HCT116 (cell line): ENCODE data around the gene FLVCR2. TPM values are rescaled to one million over a fixed set of nuclear protein-coding genes. Genes with fewer than 3 reads are reported as not detected.

Experiments used
- ATAC-seq: fragments of 200-7000 bp; cut with Tn5 transposase; 2 replicates; pipeline ENCODE4 v1.9.1; 2020; ENCODE audit warnings: mild to moderate bottlenecking, moderate library complexity
- BruUV-seq: library from RNA; stranded (reverse); fragments of 400-500 nt; replicated peaks from 2 replicates; lab custom pipeline; 2021; lab: Mats Ljungman, UMichigan
- CTCF ChIA-PET: fragments of 300-600 bp; sonication (Branson Sonifier 250); formaldehyde crosslinking; loops from one replicate; lab custom pipeline; 2021; ENCODE audit warnings: antibody characterized with exemption; lab: Charles Lee
- POLR2A ChIA-PET: fragments of 300-600, 350-600 bp; sonication (Branson Sonifier 250); formaldehyde crosslinking; loops from one replicate; lab custom pipeline; 2021; ENCODE audit warnings: antibody characterized with exemption; lab: Charles Lee
- RAD21 ChIA-PET, 2 experiments: fragments of 300-600 bp; sonication (Branson Sonifier 250); formaldehyde crosslinking; loops; one replicate each; lab custom pipeline; 2023; ENCODE audit warnings: low total read pairs in 2 of 2; ENCODE audit not compliant: uncharacterized antibody in 2 of 2, unreplicated experiment in 2 of 2, low non-redundant PET in 1 of 2; lab: Charles Lee
- DNase-seq: peaks from one replicate; pipeline ENCODE4 v3.0.0-alpha.2; 2010; ENCODE audit warnings: low read depth, low spot score
- H2AFZ ChIP-seq: fragments of 200-600 bp; shearing (Covaris generic), sonication (generic); 2 replicates; pipeline ENCODE4 v1.6.1; 2017; ENCODE audit warnings: low read depth, mixed run types, mixed read lengths, antibody characterized with exemption, low read length; ENCODE audit not compliant: poor library complexity, severe bottlenecking
- H3K27ac ChIP-seq: 2 replicates; pipeline ENCODE4 v1.5.1; 2012; ENCODE audit warnings: low read depth, low read length
- H3K27me3 ChIP-seq: fragments of 200-600 bp; sonication (generic); 2 replicates; pipeline ENCODE4 v1.6.1; 2016; ENCODE audit warnings: mixed run types, low read length, mixed read lengths; ENCODE audit not compliant: insufficient read depth
- H3K36me3 ChIP-seq, 2 experiments: fragments of 200-500 bp in 1 of 2; fragments of 200-600 bp in 1 of 2; sonication (Bioruptor generic) in 1 of 2; sonication (generic) in 1 of 2; 2 replicates each; pipeline versions ENCODE4 v1.5.1 to v1.6.1; 2014 to 2016; ENCODE audit warnings: low read length in 2 of 2, inconsistent platforms in 1 of 2, mixed read lengths in 1 of 2, mixed run types in 1 of 2; ENCODE audit not compliant: insufficient read depth in 2 of 2, control insufficient read depth in 1 of 2
- H3K4me1 ChIP-seq, 2 experiments: fragments of 200-600 bp in 1 of 2; sonication (generic) in 1 of 2; 2 replicates each; pipeline versions ENCODE4 v1.5.1 to v1.6.1; 2012 to 2017; ENCODE audit warnings: low read length in 2 of 2, inconsistent platforms in 1 of 2, mild to moderate bottlenecking in 1 of 2, mixed read lengths in 1 of 2, mixed run types in 1 of 2, moderate library complexity in 1 of 2; ENCODE audit not compliant: insufficient read depth in 2 of 2, control insufficient read depth in 1 of 2
- H3K4me2 ChIP-seq: fragments of 200-600 bp; sonication (generic); 2 replicates; pipeline ENCODE4 v1.6.1; 2017; ENCODE audit warnings: mixed run types, low read length, mixed read lengths
- H3K4me3 ChIP-seq, 2 experiments: fragments of 200-600 bp in 1 of 2; sonication (generic) in 1 of 2; replicated peaks in 1 of 2; 2 replicates each; pipeline ENCODE4 v1.5.1; 2011 to 2016; ENCODE audit warnings: low read length in 2 of 2, control low read depth in 1 of 2, low read depth in 1 of 2, mild to moderate bottlenecking in 1 of 2, mixed read lengths in 1 of 2, mixed run types in 1 of 2
- H3K79me2 ChIP-seq: fragments of 200-600 bp; sonication (generic); 2 replicates; pipeline ENCODE4 v1.6.1; 2017; ENCODE audit warnings: mild to moderate bottlenecking, mixed run types, low read length, moderate library complexity, mixed read lengths; ENCODE audit not compliant: insufficient read depth
- H3K9ac ChIP-seq: fragments of 200-600 bp; sonication (generic); 2 replicates; pipeline ENCODE4 v1.6.1; 2016; ENCODE audit warnings: low read length, mixed read lengths
- H3K9me2 ChIP-seq: fragments of 200-600 bp; sonication (generic), shearing (Covaris generic); 2 replicates; pipeline ENCODE4 v1.6.1; 2017; ENCODE audit warnings: mixed run types, mild to moderate bottlenecking, moderate library complexity; ENCODE audit not compliant: insufficient read depth
- H3K9me3 ChIP-seq, 2 experiments: fragments of 200-500 bp in 1 of 2; fragments of 200-600 bp in 1 of 2; sonication (Bioruptor generic) in 1 of 2; sonication (generic) in 1 of 2; 2 replicates each; pipeline ENCODE4 v1.6.1; 2014 to 2017; ENCODE audit warnings: low read length in 2 of 2, mixed read lengths in 2 of 2, inconsistent platforms in 1 of 2, low read depth in 1 of 2, mild to moderate bottlenecking in 1 of 2, mixed run types in 1 of 2, moderate library complexity in 1 of 2; ENCODE audit not compliant: control insufficient read depth in 1 of 2, insufficient read depth in 1 of 2
- H4K20me1 ChIP-seq: fragments of 200-600 bp; sonication (generic), shearing (Covaris generic); 2 replicates; pipeline ENCODE4 v1.6.1; 2017; ENCODE audit warnings: mixed run types, mild to moderate bottlenecking, moderate library complexity; ENCODE audit not compliant: insufficient read depth
- CEBPB ChIP-seq: IDR thresholded peaks from 2 replicates; pipeline ENCODE4 v1.6.1; 2012; ENCODE audit warnings: low read depth
- CTCF ChIP-seq, 3 experiments: fragments of 200-600 bp in 1 of 3; sonication (generic) in 1 of 3; IDR thresholded peaks in 2 of 3; conservative IDR thresholded peaks in 1 of 3; 2 replicates each; pipeline ENCODE4 v1.5.1; 2012 to 2017; ENCODE audit warnings: low read depth in 2 of 3, low read length in 2 of 3, antibody characterized with exemption in 1 of 3, borderline replicate concordance in 1 of 3, control low read depth in 1 of 3, mild to moderate bottlenecking in 1 of 3, mixed read lengths in 1 of 3, mixed run types in 1 of 3, moderate library complexity in 1 of 3; ENCODE audit not compliant: insufficient read depth in 1 of 3
- EZH2phosphoT487 ChIP-seq: fragments of 200-600 bp; IDR thresholded peaks from 2 replicates; pipeline ENCODE4 v1.6.1; 2018; ENCODE audit warnings: antibody characterized with exemption, borderline replicate concordance
- MAX ChIP-seq: IDR thresholded peaks from 2 replicates; pipeline ENCODE4 v1.6.1; 2012
- RAD21 ChIP-seq: IDR thresholded peaks from 2 replicates; pipeline ENCODE4 v1.6.1; 2012; ENCODE audit warnings: low read depth, mild to moderate bottlenecking
- TCF7L2 ChIP-seq: IDR thresholded peaks from 2 replicates; pipeline ENCODE4 v1.7.0; 2011; ENCODE audit warnings: borderline replicate concordance, inconsistent platforms; ENCODE audit not compliant: insufficient read depth, insufficient read length; ENCODE audit errors: extremely low read depth
- ZFX ChIP-seq: fragments of 450-650 bp; IDR thresholded peaks from 2 replicates; pipeline ENCODE4 v1.6.1; 2017
- intact Hi-C: fragments of 100-400 bp; cut with micrococcal nuclease; formaldehyde crosslinking; loops from 2 replicates; pipeline ENCODE4 v1.10.0; 2022
- total RNA-seq: library from RNA; stranded (reverse); gene quantifications from one replicate; pipeline ENCODE4 v1.2.1, GENCODE V29; 2021; ENCODE audit not compliant: unreplicated experiment

FLVCR2 gene
- total RNA-seq, 1 experiment from 2014 or later, result 0.84 TPM

- TF ChIP-seq EZH2phosphoT487, result no peak
Measured at GRCh38 chr14:75636100-75636692, 57.8 kb downstream of the FLVCR2 start (continued).

GRCh38 chr14:75640876-75641275 is 62.5 kb downstream of the FLVCR2 start:
- H3K4me3 ChIP-seq, result no peak overlapping the region
- RAD21 ChIA-PET, result no interaction called here
- BruUV-seq, result no TSS peak
- H3K9me2 ChIP-seq, result peaks cover 2% of the 10 kb centered on the region; the same call in 1 of the 2 replicates
- no peak overlapping the region for H3K27ac ChIP-seq
- no peaks in the 10 kb centered on the region for H4K20me1 ChIP-seq
- H2AFZ ChIP-seq, result no peak overlapping the region
- TF ChIP-seq RAD21, result no peak
- TF ChIP-seq ZFX, result no peak
- no peak for TF ChIP-seq MAX
- no peak for TF ChIP-seq CEBPB
- TF ChIP-seq TCF7L2, result no peak
- intact Hi-C loops, result no loop called here
- no peaks in the 10 kb centered on the region for H3K9me3 ChIP-seq
- H3K4me1 ChIP-seq, result peaks cover 2 to 6% of the 10 kb centered on the region in 2 experiments
- no peak overlapping the region for H3K4me2 ChIP-seq
- H3K27me3 ChIP-seq, result no peaks in the 10 kb centered on the region
- H3K79me2 ChIP-seq, result no peaks in the 10 kb centered on the region
- DNase-seq (no peak), ATAC-seq (no peak)
- CTCF ChIA-PET, result no interaction called here
- POLR2A ChIA-PET, result no interaction called here
- H3K9ac ChIP-seq, result no peak overlapping the region
- no peaks in the 10 kb centered on the region for H3K36me3 ChIP-seq

- BruUV-seq, result no TSS peak
- no peak overlapping the region for H3K9ac ChIP-seq
Measured at GRCh38 chr14:75643985-75644384, 65.6 kb downstream of the FLVCR2 start.

More at GRCh38 chr14:75643985-75644384, 65.6 kb downstream of the FLVCR2 start:
- Histone ChIP-seq H3K9me3 (no peaks in the 10 kb centered on the region), H2AFZ (no peak overlapping the region), H3K9me2 (peaks cover 2% of the 10 kb centered on the region; the same call in 1 of the 2 replicates), H3K4me1 (peaks cover 25 to 33% of the 10 kb centered on the region in 2 experiments), H3K27ac (no peak overlapping the region), H3K4me3 (no peak overlapping the region), H4K20me1 (no peaks in the 10 kb centered on the region), H3K4me2 (no peak overlapping the region), H3K79me2 (no peaks in the 10 kb centered on the region), H3K36me3 (no peaks in the 10 kb centered on the region), H3K27me3 (no peaks in the 10 kb centered on the region)
- CTCF ChIA-PET, result no interaction called here
- no peak for DNase-seq
- intact Hi-C loops, result no loop called here
- TF ChIP-seq CEBPB (no peak), CTCF (IDR thresholded peaks at IDR 0.05 in 2 of 3, conservative IDR thresholded peaks at IDR 0.05 in 1 of 3; ENCODE audit: borderline replicate concordance in 1 of 3, insufficient read depth in 1 of 3, low read depth in 2 of 3, low read length in 2 of 3) (no peak)
- no peak for ATAC-seq
- RAD21 ChIA-PET, result no interaction called here
- POLR2A ChIA-PET, result no interaction called here
